Subcutaneous adipose tissue (tissue), 4 donors: ENCODE results near the gene SRPRA. TPM values are rescaled to one million over a fixed set of nuclear protein-coding genes. Genes with fewer than 3 reads are reported as not detected.

Experiments used
- CTCF ChIP-seq: fragments of 450-650 bp; IDR thresholded peaks from one replicate; pipeline ENCODE4 v1.5.1; 2016; ENCODE audit warnings: low read depth, mild to moderate bottlenecking, control low read depth, antibody characterized with exemption, moderate library complexity
- total RNA-seq, 4 donors: library from RNA; depleted of rRNA; stranded (reverse); fragments of >200 nt; gene quantifications; one replicate each; pipeline ENCODE4 v1.1.0, GENCODE V29; 2016

The SRPRA gene
- total RNA-seq, result 10 to 100 TPM; 57.5 to 93.4 (median 63.4) TPM

- no peak for TF ChIP-seq CTCF
These were observed at the start of gene SRPRA, which contains the start of gene FOXRED1 for GRCh38 chr11:126268708-126269579. SRPRA (minus strand) TSS chr11:126268895; CDS start chr11:126268804, 91 bp downstream. FOXRED1 (plus strand) TSS chr11:126269154; CDS start chr11:126269207, 53 bp downstream.

- no peak for TF ChIP-seq CTCF
These were observed 49.3 kb upstream of the SRPRA start for GRCh38 chr11:126317756-126318573.

- TF ChIP-seq CTCF, result no peak
These were observed 48.7 kb upstream of the SRPRA start for GRCh38 chr11:126317432-126317755.

- no peak for TF ChIP-seq CTCF
These were observed 45.1 kb upstream of the SRPRA start for GRCh38 chr11:126313826-126314225.

- no peak for TF ChIP-seq CTCF
These were observed 44.3 kb upstream of the SRPRA start for GRCh38 chr11:126312961-126313360.

- no peak for TF ChIP-seq CTCF
These were observed 43.0 kb upstream of the SRPRA start for GRCh38 chr11:126311401-126312291.
